IPS-11a (cell line): Measurements from ENCODE around the gene TSPEAR.

ENCODE experiments used
- H3K4me3 ChIP-seq: one replicate; pipeline ENCODE4 v1.5.1; 2013; ENCODE audit warnings: low read depth, low read length, control low read depth

TSPEAR gene

GRCh38 chr21:44723177-44724131 is 12.1 kb upstream of the TSPEAR start:
- H3K4me3 ChIP-seq = no peak overlapping the region

- no peak overlapping the region for H3K4me3 ChIP-seq
Observed at GRCh38 chr21:44722731-44723130, 11.4 kb upstream of the TSPEAR start.

DNA sequence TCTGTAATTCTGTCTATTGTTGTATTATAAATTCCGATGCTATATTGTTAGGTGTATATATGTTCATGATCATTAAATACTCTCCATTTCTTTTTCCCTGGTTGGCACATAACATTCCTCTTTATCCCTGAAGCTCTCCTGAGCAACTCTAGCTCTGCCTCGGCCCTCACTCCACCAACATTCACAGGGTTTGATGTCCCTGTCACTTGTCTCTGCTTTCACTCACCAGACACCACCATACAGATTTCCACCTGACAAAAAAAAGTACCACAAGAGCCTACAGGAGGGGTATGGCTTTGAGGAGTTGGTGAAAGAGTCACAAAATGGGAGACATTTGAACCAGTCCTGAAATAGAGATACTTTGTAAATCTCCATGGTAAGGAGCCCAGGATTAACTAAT is 8.8 kb upstream of the TSPEAR start:
- no peak overlapping the region for H3K4me3 ChIP-seq

GRCh38 chr21:44718571-44718970 is 7.2 kb upstream of the TSPEAR start:
- H3K4me3 ChIP-seq = no peak overlapping the region

GRCh38 chr21:44718093-44718492 is 6.7 kb upstream of the TSPEAR start:
- no peak overlapping the region for H3K4me3 ChIP-seq

DNA sequence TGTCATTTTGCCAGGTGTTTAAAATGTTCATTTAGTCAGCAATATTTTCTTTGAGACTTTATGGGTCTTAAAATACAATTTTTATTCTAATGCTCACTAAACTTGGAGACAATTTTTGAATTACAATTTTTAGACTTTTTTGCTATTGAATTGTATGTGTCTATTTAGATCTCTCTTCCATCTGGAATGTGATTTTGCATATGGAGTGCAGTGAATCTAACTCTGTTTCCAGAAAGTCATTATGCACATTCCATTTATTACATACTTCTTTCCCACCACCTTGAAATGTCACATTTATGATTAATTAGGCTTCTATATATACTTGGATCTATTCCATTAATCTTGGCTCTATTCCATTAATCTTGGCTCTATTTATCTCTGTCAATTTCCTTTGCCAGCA is 5.6 kb upstream of the TSPEAR start:
- H3K4me3 ChIP-seq = no peak overlapping the region

- no peak overlapping the region for H3K4me3 ChIP-seq
Observed at GRCh38 chr21:44714905-44715304, 3.5 kb upstream of the TSPEAR start.

DNA sequence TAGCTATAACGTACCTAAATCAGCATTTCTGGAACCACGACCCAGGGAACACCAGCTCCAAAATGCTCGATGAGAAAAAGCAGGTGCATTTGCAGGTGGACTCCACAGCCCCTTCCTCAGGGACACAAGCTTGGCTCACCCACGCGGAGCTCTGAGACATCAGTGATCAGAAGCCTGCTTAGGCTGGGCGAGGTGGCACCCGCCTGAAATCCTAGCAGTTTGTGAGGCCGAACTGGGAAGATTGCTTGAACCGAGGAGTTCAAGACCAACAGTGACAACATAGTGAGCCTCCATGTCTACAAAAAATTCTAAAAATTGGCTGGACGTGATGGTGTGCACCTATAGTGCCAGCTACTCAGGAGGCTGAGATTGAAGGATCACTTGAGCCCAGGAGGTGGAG is 2.5 kb upstream of the TSPEAR start:
- no peak overlapping the region for H3K4me3 ChIP-seq

DNA sequence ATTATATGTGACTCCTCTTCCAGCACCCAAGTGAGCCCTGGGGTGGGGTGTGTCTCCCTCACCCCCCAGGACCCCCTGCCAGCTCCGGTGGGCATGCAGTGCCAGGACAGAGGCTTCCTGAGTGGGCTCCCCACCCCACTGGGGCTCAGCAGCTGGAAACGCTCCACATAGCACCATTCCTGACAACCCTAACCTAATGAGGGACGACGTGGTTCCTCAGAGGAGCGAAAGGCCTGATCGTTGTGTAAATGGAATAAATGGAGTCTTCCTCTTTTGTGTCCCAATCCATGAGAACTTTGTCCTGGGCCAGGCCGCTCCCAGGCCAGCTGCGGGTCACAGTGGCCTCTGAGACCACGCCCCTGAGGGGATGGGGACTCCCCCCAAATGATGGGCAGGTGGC is 1.8 kb upstream of the TSPEAR start:
- no peak overlapping the region for H3K4me3 ChIP-seq

DNA sequence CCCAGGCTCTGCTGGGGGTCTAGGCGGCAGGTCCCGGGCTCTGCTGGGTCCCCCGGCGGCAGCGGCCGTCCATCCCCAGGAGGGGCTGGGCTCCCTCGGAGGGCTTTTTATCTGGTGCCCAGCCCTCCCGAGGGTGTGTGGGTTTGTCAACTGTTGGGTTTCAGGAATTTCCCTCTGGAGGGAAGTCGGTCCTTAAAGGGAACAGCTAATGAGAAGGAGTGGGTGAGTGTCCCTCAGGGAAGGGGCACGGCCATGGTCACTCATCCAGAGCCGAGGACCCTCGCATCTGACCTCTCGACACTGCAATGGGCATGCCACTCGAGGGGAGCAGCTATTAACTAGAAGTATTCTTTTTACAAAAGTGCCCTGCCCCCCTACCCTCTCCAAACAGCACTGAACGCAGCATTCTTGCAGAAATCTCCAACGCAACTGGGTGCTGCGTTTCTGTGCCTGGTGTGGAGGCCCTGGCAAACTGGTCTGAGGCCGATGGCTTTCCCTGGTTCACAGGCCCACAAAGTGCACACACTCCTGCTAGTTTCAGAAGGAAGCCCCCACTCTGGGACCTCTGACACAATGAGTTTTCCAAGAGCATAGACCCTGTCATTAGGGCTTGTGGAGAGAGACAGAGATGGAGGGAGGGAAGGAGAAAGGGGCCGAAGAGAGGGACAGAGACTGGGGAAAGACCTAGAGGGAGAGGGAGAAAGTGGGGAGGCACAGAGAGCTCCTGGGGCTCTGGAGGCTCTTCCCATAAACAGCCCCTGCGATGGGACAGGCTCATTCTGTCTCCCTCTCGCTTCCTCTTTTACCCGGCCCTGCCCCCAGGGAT is 1.0 kb upstream of the TSPEAR start:
- H3K4me3 ChIP-seq = no peak overlapping the region

GRCh38 chr21:44710756-44711326 is 531 bp downstream of the TSPEAR start:
- peak overlapping the region; percentile 10 for H3K4me3 ChIP-seq

DNA sequence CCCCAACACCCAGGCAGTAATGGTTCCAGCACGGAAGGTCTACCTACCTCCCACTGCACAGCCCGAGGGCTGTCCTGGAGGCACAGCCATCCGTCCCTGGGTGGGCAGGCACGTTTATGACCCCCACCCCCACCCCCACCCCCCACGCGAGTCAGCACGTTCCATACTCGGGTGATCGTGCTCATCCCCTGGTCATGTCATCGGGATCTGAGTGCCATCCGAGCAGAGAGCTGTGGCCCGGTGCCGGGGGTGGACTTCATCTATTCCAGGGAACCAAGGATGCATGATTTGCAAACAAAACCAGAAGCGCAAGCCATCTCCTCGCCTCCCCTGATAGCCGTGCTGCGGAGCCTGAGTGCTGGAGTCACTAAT is 1.1 kb downstream of the TSPEAR start:
- H3K4me3 ChIP-seq = no peak overlapping the region

- H3K4me3 ChIP-seq = peak overlapping the region; percentile 17
Observed at GRCh38 chr21:44709426-44710293, 1.7 kb downstream of the TSPEAR start.

DNA sequence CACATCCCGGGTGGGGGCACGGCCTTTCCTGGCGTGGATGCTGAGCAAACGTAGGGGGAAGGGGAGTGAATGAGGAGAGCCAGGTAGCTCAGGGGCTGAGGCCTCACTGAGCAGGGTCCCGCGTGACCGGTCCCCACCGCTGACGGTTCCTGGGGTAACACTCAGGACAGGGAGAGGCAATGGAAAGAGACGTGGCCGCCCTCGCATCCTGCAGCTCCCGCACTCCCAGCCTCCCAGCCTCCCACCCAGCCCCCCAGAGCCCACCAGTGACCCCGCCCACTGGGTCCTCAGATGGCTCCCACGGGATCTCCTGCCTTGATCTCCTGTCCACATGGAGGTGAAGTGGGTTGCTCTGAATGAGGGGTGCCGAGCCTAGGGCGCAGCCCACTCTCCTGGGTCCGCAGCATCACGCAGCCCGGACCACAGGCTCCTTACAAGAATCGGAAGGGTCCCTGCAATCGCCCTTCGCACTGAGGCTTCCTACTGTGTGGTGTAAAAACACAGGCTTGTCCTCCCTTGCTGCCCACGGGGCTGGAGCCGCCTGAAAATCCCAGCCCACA is 2.4 kb downstream of the TSPEAR start:
- peak overlapping the region; percentile 17 for H3K4me3 ChIP-seq

GRCh38 chr21:44708213-44708865 is 3.0 kb downstream of the TSPEAR start:
- peak overlapping the region; percentile 17 for H3K4me3 ChIP-seq

DNA sequence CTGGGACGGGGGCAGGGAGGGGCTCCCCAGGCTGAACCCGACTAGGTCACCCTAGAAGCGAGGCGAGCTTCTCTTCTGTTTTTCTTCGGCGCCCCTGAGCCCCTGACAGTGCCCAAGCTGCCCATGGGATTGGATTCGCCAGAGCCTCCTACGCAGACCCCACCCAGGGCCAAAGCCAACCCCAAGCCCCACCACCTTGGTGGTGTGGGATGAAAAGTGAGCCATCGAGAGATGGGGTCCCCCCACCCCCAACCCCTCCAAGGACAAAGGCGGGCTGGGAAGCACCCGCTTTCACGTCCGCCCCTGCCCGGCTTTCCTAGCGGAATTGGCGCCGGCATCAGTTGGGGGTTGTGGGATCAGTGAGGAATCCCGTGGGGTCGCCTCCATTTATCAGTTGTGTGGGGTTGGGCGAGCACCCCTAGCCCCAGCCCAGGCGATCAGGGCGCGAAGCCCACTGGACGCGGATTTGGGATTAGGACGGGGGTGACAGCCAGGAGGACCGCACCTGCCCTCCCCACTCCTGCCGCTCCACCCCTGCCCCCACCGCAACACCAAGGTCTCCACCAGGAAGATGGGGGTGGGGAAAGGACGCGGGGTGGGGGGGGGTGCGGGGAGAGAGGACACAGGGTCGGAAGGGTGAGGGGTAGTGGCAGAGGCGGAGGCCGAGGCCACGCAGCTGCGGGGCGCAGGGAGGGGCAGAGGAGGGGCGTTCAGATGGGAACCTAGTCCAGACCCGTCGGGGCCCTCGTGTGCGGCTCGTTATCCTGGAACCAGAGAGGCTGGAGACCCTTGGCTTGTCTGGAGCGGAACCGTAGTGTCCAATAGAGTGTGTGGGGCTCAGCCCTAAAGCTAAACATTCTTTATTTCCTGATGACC is 4.4 kb downstream of the TSPEAR start:
- H3K4me3 ChIP-seq = peak overlapping the region; percentile 24

- peak overlapping the region; percentile 24 for H3K4me3 ChIP-seq
Observed at GRCh38 chr21:44706026-44706705, 5.2 kb downstream of the TSPEAR start.

- no peak overlapping the region for H3K4me3 ChIP-seq
Observed at GRCh38 chr21:44704636-44705001, 6.8 kb downstream of the TSPEAR start.
